Heart right ventricle (tissue), 16 donors: ENCODE measurements around the gene ACADS. TPM values are rescaled to one million over a fixed set of nuclear protein-coding genes. Genes with fewer than 3 reads are reported as not detected.

Source experiments
- ATAC-seq, 8 donors: fragments of 200-7000 bp; cut with Tn5 transposase; one replicate each; pipeline ENCODE4 v1.9.1; 2020; ENCODE audit warnings: mild to moderate bottlenecking in 8 of 8, moderate library complexity in 8 of 8, moderate number of reproducible peaks in 1 of 8
- DNase-seq, 2 donors: peaks; one replicate each; pipeline ENCODE4 v3.0.0-alpha.2; 2020
- H3K27ac ChIP-seq, 10 donors: fragments of 200-600 bp; sonication (generic) in 2 of 10; one replicate each; pipeline versions ENCODE4 v1.5.0 to v1.8.0; 2020 to 2022; ENCODE audit warnings: mild to moderate bottlenecking in 3 of 10
- H3K27me3 ChIP-seq, 7 donors: fragments of 200-600 bp; one replicate each; pipeline ENCODE4 v1.8.0; 2021 to 2022; ENCODE audit warnings: mild to moderate bottlenecking in 2 of 7
- H3K36me3 ChIP-seq, 9 donors: fragments of 200-600 bp; sonication (generic) in 1 of 9; one replicate each; pipeline versions ENCODE4 v1.5.0 to v1.8.0; 2020 to 2022; ENCODE audit warnings: mild to moderate bottlenecking in 2 of 9
- H3K4me1 ChIP-seq, 9 donors: fragments of 200-600 bp; sonication (generic) in 1 of 9; one replicate each; pipeline versions ENCODE4 v1.5.0 to v1.8.0; 2020 to 2022; ENCODE audit warnings: mild to moderate bottlenecking in 4 of 9
- H3K4me3 ChIP-seq, 10 donors: fragments of 200-600 bp; sonication (generic) in 2 of 10; one replicate each; pipeline versions ENCODE4 v1.5.0 to v1.8.0; 2020 to 2022; ENCODE audit warnings: mild to moderate bottlenecking in 7 of 10, moderate library complexity in 2 of 10
- H3K9me3 ChIP-seq, 11 donors: fragments of 200-600 bp in 10 of 11; sonication (generic) in 2 of 11; one replicate each; pipeline versions ENCODE4 v1.5.0 to v1.8.0; 2013 to 2022; ENCODE audit warnings: mild to moderate bottlenecking in 2 of 11, control low read depth in 1 of 11, moderate library complexity in 1 of 11
- WGBS, 2 donors: extraction: QIAGEN DNeasy Blood & Tissue Kit; methylation state at CpG; one replicate each; pipeline ENCODE4 v1.1.7; 2013; ENCODE audit warnings: inconsistent platforms in 1 of 2; 5-methylcytosine and 5-hydroxymethylcytosine counted together
- intact Hi-C, 10 donors: fragments of 100-400 bp; cut with DNase I; formaldehyde crosslinking; loops; one replicate each; pipeline versions ENCODE4 v1.11.1 to v1.14.2; 2022
- polyA plus RNA-seq, 2 donors: library from polyadenylated mRNA; stranded (reverse); fragments of 200-250 nt; gene quantifications; one replicate each; pipeline ENCODE4 v1.2.3, GENCODE V29; 2013
- total RNA-seq, 10 donors: library from RNA; stranded (reverse); fragmentation: NEBNext Ultra II Directional in 3 of 10; extraction: Animal tissue kit (Norgen Biotek cat#: 25700) in 3 of 10; gene quantifications; one replicate each; pipeline versions ENCODE4 v1.2.1 to v1.2.4, GENCODE V29; 2021 to 2023
- TF ChIP-seq, protein P1 (sequence below), 9 donors: fragments of 200-600 bp; sonication (generic) in 2 of 9; IDR thresholded peaks; one replicate each; pipeline versions ENCODE4 v1.5.0 to v1.8.0; 2021 to 2022; ENCODE audit warnings: antibody characterized with exemption in 9 of 9, mild to moderate bottlenecking in 5 of 9, moderate library complexity in 1 of 9
- donor health status: Arrhythmogenic right ventricular cardiomyopathy.
- donor health status: ischemic (EF 13 %, LVEDD 7.1; RV severe dilation, severe dysfunction).
- donor health status: healthy with polysubstance abuse.
- donor health status: DM: no; HTN: yes; CAD: no.
- donor health status: DM: no; HTN: no; CAD: no.
- donor health status: ischemic (EF 25% LVEDD 6.9; RV normal size, moderate dysfunction).
- donor health status: ischemic (EF 25% LVEDD 5.7; RV mildly dilated, moderate dysfunction).
- donor health status: healthy.
- donor health status: DM: yes; HTN: yes; CAD: no.
- donor health status: Ischemic cardiomyopathy.
- donor health status: ischemic (EF 35%, LVEDD 5.7; RV mildly dilated, moderate dysfunction).
- donor health status: nonischemic (EF 11% LVEDD 7.7; RV severe dilation, severe dysfunction).
- donor health status: DM: yes; HTN: yes; CAD: no.
- donor health status: PGD.
- donor health status: ischemic (EF 29% LVEDD 5.4; RV normal size, mild dysfunction).
- donor health status: nonischemic (EF 23%, LVEDD 6.1; RV moderate dilation, normal function).

The ACADS gene
- total and polyA plus RNA-seq, 12 donors = 64.4 to 119 (median 77.3) TPM

DNA sequence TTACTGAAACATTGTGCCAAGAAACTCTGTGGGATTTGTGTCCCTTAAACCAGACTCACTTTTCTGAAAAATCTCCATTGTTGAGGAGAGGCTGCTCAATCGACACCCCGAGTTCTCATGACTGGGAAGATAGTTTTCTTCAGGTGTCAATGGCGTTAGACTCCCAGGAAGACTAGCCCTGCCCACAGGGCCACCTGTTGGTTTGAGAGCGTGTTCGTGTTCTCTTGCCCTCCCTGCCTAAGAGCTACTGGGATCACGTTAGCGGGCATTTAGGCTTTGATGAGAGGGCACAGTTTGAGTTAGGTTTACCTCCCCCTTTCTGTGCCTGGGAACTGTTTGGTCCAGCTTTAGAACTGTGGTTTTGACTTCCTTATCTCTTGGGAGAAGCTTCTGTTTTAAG, 26.1 kb upstream of the ACADS start:
- Histone ChIP-seq H3K4me1 (peaks cover 22 to 95% (median 72%) of the 10 kb centered on the region in 9 donors), H3K9me3 (no peaks in the 10 kb centered on the region), H3K4me3 (no peak overlapping the region), H3K27ac (peak overlapping the region; percentile 38 to 92 (median 84)), H3K27me3 (no peaks in the 10 kb centered on the region), H3K36me3 (peaks cover 0 to 91% (median 44%) of the 10 kb centered on the region in 9 donors)
- DNase-seq (no peak), ATAC-seq (no peak)
- intact Hi-C loops = no loop called here
- WGBS, 2 donors = 93% methylated on average over 7 of the region's 7 CpGs
- TF ChIP-seq, protein P1, sequence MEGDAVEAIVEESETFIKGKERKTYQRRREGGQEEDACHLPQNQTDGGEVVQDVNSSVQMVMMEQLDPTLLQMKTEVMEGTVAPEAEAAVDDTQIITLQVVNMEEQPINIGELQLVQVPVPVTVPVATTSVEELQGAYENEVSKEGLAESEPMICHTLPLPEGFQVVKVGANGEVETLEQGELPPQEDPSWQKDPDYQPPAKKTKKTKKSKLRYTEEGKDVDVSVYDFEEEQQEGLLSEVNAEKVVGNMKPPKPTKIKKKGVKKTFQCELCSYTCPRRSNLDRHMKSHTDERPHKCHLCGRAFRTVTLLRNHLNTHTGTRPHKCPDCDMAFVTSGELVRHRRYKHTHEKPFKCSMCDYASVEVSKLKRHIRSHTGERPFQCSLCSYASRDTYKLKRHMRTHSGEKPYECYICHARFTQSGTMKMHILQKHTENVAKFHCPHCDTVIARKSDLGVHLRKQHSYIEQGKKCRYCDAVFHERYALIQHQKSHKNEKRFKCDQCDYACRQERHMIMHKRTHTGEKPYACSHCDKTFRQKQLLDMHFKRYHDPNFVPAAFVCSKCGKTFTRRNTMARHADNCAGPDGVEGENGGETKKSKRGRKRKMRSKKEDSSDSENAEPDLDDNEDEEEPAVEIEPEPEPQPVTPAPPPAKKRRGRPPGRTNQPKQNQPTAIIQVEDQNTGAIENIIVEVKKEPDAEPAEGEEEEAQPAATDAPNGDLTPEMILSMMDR (IDR thresholded peaks at IDR 0.05) = no peak

DNA sequence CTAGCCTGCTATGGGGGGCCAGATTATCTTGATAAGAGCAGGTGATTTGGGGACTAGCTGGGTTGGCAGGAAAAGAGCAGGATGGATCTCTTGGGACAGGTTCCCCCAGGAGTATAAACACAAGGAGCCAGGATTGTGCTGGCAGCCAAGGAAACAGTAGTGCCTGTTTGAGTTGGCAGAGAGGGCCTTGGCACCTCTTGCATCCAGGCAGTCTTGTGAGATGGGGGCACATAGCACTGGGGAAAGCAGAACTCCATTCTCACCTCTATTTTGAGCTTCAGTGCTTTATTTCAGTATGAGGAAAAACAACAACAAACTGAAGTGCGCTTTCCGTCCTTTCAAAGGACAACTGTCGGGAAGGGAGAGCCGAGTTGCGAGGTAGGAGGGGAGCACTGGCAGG, 24.7 kb upstream of the ACADS start:
- Histone ChIP-seq H3K27ac (peak overlapping the region; percentile 20 to 92 (median 83)), H3K4me3 (no peak overlapping the region), H3K9me3 (no peaks in the 10 kb centered on the region), H3K36me3 (peaks cover 0 to 87% (median 32%) of the 10 kb centered on the region in 9 donors), H3K27me3 (no peaks in the 10 kb centered on the region), H3K4me1 (peaks cover 22 to 85% (median 72%) of the 10 kb centered on the region in 9 donors)
- DNase-seq (no peak), ATAC-seq (peak in 3 of 8 donors; percentile 28 to 49 (median 42))
- WGBS, 2 donors = 38 to 55% methylated on average over 5 of the region's 5 CpGs
- TF ChIP-seq, protein P1 (IDR thresholded peaks at IDR 0.05) = no peak
- intact Hi-C loops = no loop called here

- Histone ChIP-seq H3K36me3 (peaks cover 0 to 70% (median 17%) of the 10 kb centered on the region in 9 donors), H3K9me3 (no peaks in the 10 kb centered on the region), H3K4me1 (peaks cover 16 to 70% (median 59%) of the 10 kb centered on the region in 9 donors), H3K27me3 (no peaks in the 10 kb centered on the region), H3K27ac (peak overlapping the region in 9 of 10 donors; percentile 32 to 92 (median 61)), H3K4me3 (no peak overlapping the region)
- TF ChIP-seq, protein P1 (IDR thresholded peaks at IDR 0.05) = no peak
- no peak for DNase-seq
- WGBS, 2 donors = 93 to 100% methylated on average over 1 of the region's 1 CpG
- ATAC-seq = peak in 1 of 8 donors; percentile 9
- intact Hi-C loops = no loop called here
These were observed 23.0 kb upstream of the ACADS start for GRCh38 chr12:120702637-120703036.

GRCh38 chr12:120703311-120703942, 22.2 kb upstream of the ACADS start:
- WGBS, 2 donors = 66 to 67% methylated on average over 11 of the region's 11 CpGs
- peaks cover 12 to 62% (median 54%) of the 10 kb centered on the region in 9 donors for H3K4me1 ChIP-seq
- no peak overlapping the region for H3K4me3 ChIP-seq
- DNase-seq (peak in 1 of 2 donors; percentile 29), ATAC-seq (peak in 7 of 8 donors; percentile 31 to 72 (median 50))
- peak overlapping the region in 9 of 10 donors; percentile 32 to 92 (median 61) for H3K27ac ChIP-seq
- H3K36me3 ChIP-seq = peaks cover 0 to 62% (median 11%) of the 10 kb centered on the region in 9 donors
- intact Hi-C loops = no loop called here
- no peaks in the 10 kb centered on the region for H3K9me3 ChIP-seq
- TF ChIP-seq, protein P1 (IDR thresholded peaks at IDR 0.05) = no peak
- no peaks in the 10 kb centered on the region for H3K27me3 ChIP-seq
